GM12865 (cell line): ENCODE data around the gene PSMA1.

ENCODE experiments used
- DNase-seq: peaks from one replicate; pipeline ENCODE4 v3.0.0; 2010; ENCODE audit warnings: low read depth
- H3K4me3 ChIP-seq: 2 replicates; pipeline ENCODE4 v1.5.1; 2011; ENCODE audit warnings: mild to moderate bottlenecking, low read depth, low read length, control low read depth
- TF ChIP-seq, protein P1 (sequence below): IDR thresholded peaks from 2 replicates; pipeline ENCODE4 v1.5.1; 2011; ENCODE audit warnings: low read length, control low read depth, low read depth, inconsistent platforms; ENCODE audit not compliant: insufficient read depth; ENCODE audit errors: missing control alignments

Gene PSMA1

DNA sequence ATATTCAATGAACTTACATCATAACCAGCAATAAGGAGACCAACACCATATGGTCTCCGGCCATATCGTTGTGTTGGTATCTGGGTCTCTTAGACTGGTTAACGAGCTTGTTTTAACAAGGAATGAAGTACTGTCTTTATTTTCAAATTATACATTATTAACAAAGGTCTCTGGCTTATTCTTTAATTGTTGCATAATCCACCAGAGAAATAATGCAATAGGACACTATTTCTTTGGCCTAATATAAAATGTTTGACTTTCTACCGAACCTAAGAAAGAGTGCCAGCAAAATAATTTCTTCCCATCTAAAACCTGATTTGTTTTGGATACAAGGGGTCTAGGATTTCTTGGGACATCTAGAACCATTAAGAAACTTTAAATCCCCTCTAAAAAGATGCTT lies 6.4 kb downstream of the PSMA1 start:
- TF ChIP-seq, protein P1, sequence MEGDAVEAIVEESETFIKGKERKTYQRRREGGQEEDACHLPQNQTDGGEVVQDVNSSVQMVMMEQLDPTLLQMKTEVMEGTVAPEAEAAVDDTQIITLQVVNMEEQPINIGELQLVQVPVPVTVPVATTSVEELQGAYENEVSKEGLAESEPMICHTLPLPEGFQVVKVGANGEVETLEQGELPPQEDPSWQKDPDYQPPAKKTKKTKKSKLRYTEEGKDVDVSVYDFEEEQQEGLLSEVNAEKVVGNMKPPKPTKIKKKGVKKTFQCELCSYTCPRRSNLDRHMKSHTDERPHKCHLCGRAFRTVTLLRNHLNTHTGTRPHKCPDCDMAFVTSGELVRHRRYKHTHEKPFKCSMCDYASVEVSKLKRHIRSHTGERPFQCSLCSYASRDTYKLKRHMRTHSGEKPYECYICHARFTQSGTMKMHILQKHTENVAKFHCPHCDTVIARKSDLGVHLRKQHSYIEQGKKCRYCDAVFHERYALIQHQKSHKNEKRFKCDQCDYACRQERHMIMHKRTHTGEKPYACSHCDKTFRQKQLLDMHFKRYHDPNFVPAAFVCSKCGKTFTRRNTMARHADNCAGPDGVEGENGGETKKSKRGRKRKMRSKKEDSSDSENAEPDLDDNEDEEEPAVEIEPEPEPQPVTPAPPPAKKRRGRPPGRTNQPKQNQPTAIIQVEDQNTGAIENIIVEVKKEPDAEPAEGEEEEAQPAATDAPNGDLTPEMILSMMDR = no peak
- no peak overlapping the region for H3K4me3 ChIP-seq
- DNase-seq = no peak

DNA sequence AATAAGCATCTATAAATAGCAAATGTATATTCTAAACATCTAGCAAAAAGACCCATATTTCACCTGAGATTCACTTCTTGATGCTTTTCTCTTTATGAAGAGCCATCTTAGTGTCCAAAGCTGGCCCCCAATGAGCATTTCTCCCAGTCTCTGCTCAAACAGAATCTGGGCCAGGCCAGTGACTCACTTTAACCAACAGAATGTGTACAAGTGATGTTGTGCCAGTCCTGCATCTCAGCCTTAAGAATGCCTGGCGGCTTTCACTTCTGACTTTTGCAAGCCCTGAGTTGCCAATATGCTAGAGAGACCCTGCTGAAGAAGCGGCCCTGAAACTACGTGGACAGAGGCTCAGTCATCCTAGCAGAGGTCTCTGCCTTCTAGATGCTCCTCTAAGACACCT lies 13.7 kb downstream of the PSMA1 start:
- no peak for DNase-seq
- TF ChIP-seq, protein P1 = no peak
- H3K4me3 ChIP-seq = no peak overlapping the region

DNA sequence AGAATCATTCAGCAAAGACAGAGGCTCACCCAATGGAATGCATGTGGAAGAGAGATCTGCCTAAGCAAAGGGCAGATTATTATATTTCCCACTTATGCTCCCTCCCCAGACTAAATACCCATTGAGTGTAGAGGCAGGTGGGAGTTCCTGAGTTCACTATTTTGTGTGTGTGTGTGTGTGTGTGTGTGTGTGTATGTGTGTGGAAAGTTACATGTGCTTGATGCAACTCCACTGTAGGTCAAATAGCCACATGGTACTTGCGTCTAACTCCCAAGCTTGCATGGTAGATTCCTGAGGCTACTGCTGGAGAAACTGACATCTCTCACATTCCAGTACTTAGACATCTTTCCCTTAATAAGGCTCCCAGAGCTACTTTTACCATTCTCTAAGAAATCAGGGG lies 17.2 kb downstream of the PSMA1 start:
- TF ChIP-seq, protein P1 = no peak
- no peak for DNase-seq

DNA sequence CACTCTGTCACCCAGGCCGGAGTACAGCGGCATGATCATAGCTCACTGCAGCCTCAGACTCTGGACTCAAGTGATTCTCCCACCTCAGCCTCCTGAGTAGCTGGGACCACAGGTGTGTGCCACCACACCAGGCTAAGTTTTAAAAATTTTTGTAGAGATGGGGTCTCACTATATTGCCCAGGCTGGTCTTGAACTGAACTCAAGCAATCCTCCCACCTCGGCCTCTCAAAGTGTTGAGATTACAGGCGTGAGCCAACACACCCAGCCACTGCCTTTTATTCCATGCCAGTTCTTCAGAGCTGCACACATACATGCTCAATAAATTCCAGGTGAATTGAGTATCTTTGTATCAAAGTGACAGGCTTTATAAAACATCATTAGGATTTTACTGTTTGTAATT lies 18.1 kb downstream of the PSMA1 start:
- DNase-seq = no peak
- H3K4me3 ChIP-seq = no peak overlapping the region
- TF ChIP-seq, protein P1 = no peak

More for the DNA sequence above, 17.2 kb downstream of the PSMA1 start:
- no peak overlapping the region for H3K4me3 ChIP-seq

DNA sequence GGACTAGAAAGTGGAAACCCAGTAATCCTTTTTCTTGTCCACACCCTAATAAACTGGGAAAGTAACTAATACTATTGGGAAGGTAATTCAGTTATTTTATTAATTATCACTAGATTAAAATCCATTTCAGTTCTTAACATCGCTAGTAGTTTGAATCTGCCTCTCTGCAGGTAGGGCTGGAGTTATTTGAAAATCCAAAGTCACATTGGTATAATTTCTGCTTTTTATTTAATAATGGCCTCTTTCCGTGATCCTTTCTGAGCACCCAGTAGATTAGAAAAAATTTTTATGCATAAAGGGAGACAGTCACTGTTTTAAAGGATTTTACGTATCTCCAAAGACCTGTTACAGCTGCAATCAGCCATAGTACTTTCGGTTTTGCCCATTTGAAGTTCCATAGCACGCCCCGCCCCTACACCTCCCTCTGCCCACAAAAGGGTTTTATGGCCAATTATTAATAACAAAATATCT lies 20.0 kb downstream of the PSMA1 start:
- DNase-seq = peak; percentile 72
- TF ChIP-seq, protein P1 = no peak

DNA sequence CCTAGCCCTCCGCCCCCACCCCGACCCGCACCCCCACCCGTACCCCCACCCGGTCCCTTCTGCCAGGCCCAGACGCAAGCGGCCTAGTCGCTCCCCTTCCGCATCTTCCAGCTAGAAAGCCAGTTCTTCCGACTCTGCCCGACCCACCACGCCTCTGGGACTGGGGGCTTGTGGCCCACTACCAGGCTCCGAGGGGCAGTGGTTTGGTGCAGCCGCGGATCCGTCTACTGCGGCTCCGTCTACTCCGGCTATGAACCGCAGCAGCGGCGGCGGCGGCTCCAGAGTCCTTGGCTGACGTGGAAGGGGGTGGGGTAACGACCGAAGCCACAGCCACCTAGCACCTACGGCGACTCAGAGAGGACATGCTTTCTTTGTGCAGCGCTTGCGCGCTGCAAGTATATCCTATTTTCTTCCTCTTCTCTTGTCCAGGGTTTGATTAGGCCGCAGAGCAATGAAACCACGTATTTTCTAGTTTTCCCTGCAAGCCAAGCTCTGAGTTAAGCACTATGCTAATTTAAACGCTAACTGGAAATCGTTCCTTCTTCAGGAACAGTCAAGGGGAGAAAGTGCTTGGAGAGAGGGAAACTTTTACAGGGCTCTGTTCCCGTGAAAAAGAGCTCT lies 20.5 kb downstream of the PSMA1 start, which contains the start of gene COPB1:
Gene COPB1, minus strand, starts transcription at position 252 of the 621 bp plus-strand sequence. CDS start 883 bp downstream, outside the sequence.
- peak; percentile 96 for DNase-seq
- peak within 1 kb of the TSS; percentile 100 for H3K4me3 ChIP-seq
- TF ChIP-seq, protein P1 = no peak

More for the DNA sequence above, 20.0 kb downstream of the PSMA1 start:
- H3K4me3 ChIP-seq = peak overlapping the region; percentile 100

DNA sequence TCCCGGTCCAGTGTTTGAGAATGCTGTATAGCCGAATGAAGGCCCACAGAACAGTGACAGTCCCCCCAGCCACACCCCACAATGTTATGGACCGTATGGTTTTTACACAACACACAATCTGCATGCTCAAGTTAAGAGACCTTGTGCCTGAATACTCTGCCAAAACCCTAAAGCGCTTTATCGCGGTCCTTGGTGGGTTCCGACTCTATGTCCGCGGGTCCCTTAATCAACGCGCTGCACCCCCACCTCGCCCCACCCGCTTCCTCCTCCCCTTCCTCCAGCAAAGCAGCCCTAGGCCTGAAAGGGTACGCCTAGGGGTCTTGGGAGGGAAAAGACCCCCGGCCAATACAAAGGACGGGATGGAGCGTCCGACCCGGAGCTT lies 21.0 kb downstream of the PSMA1 start:
- peak; percentile 29 for DNase-seq
- TF ChIP-seq, protein P1 = no peak
- peak overlapping the region; percentile 100 for H3K4me3 ChIP-seq
